ENCODE results near the gene ZBTB7A.

Gene ZBTB7A

GRCh38 chr19:4029247-4029614 lies 37.5 kb downstream of the ZBTB7A start:
- TF ChIP-seq, protein P1, sequence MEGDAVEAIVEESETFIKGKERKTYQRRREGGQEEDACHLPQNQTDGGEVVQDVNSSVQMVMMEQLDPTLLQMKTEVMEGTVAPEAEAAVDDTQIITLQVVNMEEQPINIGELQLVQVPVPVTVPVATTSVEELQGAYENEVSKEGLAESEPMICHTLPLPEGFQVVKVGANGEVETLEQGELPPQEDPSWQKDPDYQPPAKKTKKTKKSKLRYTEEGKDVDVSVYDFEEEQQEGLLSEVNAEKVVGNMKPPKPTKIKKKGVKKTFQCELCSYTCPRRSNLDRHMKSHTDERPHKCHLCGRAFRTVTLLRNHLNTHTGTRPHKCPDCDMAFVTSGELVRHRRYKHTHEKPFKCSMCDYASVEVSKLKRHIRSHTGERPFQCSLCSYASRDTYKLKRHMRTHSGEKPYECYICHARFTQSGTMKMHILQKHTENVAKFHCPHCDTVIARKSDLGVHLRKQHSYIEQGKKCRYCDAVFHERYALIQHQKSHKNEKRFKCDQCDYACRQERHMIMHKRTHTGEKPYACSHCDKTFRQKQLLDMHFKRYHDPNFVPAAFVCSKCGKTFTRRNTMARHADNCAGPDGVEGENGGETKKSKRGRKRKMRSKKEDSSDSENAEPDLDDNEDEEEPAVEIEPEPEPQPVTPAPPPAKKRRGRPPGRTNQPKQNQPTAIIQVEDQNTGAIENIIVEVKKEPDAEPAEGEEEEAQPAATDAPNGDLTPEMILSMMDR (conservative IDR thresholded peaks at IDR 0.05; ENCODE audit: low read depth, low read length): no peak
- no peak for DNase-seq (ENCODE audit: low read depth)
- no peak overlapping the region for H3K4me3 ChIP-seq (ENCODE audit: low read depth, low read length)

DNA sequence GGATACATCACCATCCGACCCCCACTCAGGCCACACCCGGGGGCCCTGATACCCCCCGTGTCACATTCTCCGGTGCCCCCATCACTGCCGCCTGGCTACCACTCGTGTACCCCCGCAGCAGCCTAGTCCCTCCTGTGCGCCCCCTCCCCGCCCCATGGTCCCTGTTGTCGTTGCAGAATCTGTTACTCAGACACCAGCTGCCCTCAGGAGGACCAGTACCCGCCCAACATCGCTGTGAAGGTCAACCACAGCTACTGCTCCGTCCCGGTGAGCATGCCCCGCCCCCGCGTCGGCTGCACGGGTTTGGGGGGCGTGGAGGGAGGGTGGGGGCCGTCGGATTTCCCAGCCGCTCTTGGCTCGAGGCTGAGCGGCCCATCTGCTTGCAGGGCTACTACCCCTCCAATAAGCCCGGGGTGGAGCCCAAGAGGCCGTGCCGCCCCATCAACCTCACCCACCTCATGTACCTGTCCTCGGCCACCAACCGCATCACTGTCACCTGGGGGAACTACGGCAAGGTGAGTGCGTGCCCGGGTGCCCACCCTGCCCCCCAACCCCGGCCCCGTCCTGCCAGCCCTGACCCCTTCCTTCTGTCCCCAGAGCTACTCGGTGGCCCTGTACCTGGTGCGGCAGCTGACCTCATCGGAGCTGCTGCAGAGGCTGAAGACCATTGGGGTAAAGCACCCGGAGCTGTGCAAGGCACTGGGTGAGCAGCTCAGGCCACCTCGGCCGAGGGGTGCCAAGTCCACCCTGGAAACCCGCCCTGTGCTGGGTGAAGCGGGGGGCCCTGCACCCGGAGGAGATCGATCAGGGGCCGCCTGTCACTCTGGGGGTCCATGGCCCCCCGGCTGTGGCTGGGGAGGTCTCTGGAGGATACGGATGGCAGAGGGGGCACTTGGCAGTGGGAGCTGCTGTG lies 38.1 kb downstream of the ZBTB7A start:
- no peak for DNase-seq (ENCODE audit: low read depth)
- no peak overlapping the region for H3K4me3 ChIP-seq (ENCODE audit: low read depth, low read length)
- TF ChIP-seq, protein P1 (conservative IDR thresholded peaks at IDR 0.05; ENCODE audit: low read depth, low read length): no peak

DNA sequence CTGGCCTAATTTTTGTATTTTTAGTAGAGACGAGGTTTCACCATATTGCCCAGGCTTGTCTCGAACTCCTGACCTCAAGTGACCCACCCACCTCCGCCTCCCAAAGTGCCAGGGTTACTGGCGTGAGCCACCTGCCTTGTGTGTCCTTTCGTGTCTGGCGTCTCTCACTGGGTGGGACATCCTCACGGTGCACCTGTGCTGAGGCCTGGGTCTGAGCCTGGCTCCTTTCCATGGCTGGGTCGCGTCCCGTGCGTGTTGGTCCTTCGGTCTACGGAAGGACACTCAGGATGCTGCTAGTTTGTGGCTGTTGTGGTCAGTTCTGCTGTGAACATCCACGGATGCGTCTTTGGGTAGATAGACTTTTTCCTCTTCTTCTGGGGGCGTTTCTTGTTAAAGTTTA lies 39.6 kb downstream of the ZBTB7A start:
- DNase-seq (ENCODE audit: low read depth): no peak
- TF ChIP-seq, protein P1 (conservative IDR thresholded peaks at IDR 0.05; ENCODE audit: low read depth, low read length): no peak
- no peak overlapping the region for H3K4me3 ChIP-seq (ENCODE audit: low read depth, low read length)

- no peak for DNase-seq (ENCODE audit: low read depth)
- H3K4me3 ChIP-seq (ENCODE audit: low read depth, low read length): no peak overlapping the region
- TF ChIP-seq, protein P1 (conservative IDR thresholded peaks at IDR 0.05; ENCODE audit: low read depth, low read length): no peak
Measured at GRCh38 chr19:4025317-4025716, 41.4 kb downstream of the ZBTB7A start.

GRCh38 chr19:4023600-4024398 lies 42.9 kb downstream of the ZBTB7A start:
- no peak for DNase-seq (ENCODE audit: low read depth)
- H3K4me3 ChIP-seq (ENCODE audit: low read depth, low read length): no peak overlapping the region
- TF ChIP-seq, protein P1 (conservative IDR thresholded peaks at IDR 0.05; ENCODE audit: low read depth, low read length): no peak

DNA sequence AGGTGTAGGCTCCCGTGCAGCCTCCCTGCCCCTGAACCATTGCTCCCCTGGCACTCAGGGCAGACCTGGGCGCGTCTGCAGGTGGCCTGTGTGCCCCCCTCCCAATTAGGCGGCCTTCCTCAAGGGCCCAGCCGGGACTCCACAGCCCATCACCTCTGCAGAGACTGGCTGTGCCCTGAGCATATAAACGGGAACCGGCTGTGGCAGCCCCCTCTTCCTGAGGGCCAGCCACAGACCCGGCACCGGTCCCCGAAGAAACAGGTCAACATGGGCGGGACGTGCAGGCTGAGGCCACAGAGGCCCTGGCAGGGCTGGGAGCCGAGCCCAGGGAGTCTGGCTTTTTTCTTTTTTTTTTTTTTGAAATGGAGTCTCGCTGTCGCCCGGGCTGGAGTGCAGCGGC lies 47.1 kb downstream of the ZBTB7A start:
- no peak overlapping the region for H3K4me3 ChIP-seq (ENCODE audit: low read depth, low read length)
- no peak for DNase-seq (ENCODE audit: low read depth)
- TF ChIP-seq, protein P1 (conservative IDR thresholded peaks at IDR 0.05; ENCODE audit: low read depth, low read length): no peak

Data from choroid plexus epithelial cell (primary cell).